HG03575 (cell line): ENCODE data around the gene EIF2S3.
A peak's percentile ranks its signal among the peaks of the same experiment; 100 is the strongest.

ENCODE experiments used
- ATAC-seq: cut with Tn5 transposase; IDR thresholded peaks from one replicate; pipeline ENCODE4 v1.9.1; 2021; ENCODE audit not compliant: unreplicated experiment, insufficient number of reproducible peaks, low FRiP score; ENCODE audit errors: extremely low read depth

EIF2S3 gene

DNA sequence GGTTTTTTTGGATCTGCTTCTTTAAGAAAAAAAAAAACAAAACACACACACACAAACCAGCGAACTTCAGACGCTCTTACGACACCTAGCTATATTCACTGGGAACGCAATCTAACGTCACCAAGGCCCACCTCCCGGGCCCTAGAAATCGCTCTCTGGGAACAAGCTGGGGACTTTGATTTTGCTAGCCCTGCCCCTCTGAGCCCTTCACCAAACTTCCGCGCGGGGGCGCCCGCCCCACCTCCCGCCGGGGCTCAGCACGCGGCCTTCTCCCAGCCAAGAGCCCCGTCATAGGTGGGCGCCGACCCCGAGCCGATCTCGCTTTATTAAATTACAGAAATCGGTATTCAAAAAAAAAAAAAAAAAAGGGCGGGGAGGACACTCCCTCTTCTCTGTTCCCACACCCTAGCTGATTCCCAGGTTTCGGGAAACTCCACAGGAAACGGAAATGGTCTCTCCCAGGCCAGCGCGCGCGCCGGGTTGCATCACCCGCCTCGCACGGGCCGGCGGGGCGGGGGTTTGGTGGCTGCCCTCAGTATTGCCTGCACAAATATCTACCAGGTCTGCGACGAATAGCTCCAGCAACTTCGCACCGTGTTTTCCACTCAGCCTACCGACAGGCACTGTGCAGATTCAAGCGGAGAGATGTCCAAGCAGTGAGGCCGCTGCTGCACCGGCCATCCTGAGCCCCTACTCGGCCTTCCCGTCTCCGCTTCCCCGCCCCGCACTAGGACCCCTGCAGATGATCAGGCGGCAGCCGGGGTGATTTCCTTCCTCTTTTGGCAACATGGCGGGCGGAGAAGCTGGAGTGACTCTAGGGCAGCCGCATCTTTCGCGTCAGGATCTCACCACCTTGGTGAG is at the start of gene EIF2S3:
Gene EIF2S3, plus strand, starts transcription at position 775 of the 861 bp plus-strand sequence. Its CDS starts 13 bp downstream, at position 788.
- ATAC-seq = peak; percentile 79

DNA sequence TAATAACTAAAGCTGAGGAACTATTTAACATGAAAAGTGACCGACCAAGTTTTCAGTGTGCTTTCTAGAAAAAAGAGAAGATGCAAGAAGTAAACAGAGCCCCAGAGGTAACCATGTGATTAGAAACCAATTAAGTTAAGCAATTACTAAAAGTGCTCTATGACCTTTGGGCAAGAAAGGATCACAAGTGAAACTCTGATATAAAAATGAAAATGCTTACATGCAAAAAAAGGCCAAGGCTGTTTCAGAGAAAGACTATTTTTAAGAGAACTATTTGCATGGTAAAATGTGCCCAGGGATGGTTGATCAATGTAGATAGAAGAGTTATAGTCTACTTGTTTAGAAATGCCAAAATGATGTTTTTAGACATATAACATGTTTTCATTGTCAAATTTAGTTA is 49.7 kb upstream of the EIF2S3 start:
- ATAC-seq = no peak

- ATAC-seq = no peak
Observed at GRCh38 chrX:24005867-24006266, 48.9 kb upstream of the EIF2S3 start.

DNA sequence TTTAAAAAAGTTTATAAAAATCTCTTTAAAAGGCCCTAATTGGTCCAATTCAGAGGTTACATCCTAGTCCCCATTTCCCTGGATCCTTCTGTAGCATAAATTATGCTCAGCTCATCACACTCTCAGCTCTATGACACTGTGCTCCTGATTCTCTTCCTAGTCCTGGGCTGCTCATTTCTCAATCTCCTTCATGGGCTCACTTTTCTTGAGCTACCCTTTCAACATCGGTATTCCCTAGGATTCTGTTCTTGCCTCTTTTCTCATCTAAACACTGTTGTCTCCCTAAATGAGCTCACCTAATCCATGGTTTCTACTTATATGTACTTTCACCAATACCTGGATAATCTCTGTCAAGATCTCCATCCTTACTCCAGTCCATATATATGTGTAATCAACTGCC is 42.5 kb upstream of the EIF2S3 start:
- no peak for ATAC-seq

GRCh38 chrX:24014388-24015018 is 40.3 kb upstream of the EIF2S3 start:
- ATAC-seq = no peak

DNA sequence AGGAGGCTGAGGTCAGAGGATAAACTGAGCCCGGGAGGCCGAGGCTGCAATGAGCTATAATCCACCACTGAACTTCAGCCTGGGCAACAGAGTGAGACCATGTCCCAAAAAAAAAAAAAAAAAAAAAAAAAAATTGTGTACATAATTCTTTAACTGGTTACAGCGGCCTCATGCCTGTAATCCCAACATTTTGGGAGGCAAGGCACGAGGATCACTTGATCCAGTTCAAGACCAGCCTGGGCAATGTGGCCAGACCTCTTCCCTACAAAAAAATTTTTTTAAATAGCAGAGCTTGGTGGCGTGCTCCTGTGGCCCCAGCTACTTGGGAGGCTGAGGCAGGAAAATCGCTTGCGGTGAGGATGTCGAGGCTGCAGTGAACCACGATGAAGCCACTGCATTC is 37.1 kb upstream of the EIF2S3 start:
- no peak for ATAC-seq

- ATAC-seq = no peak
Observed at GRCh38 chrX:24018809-24019208, 35.9 kb upstream of the EIF2S3 start.

DNA sequence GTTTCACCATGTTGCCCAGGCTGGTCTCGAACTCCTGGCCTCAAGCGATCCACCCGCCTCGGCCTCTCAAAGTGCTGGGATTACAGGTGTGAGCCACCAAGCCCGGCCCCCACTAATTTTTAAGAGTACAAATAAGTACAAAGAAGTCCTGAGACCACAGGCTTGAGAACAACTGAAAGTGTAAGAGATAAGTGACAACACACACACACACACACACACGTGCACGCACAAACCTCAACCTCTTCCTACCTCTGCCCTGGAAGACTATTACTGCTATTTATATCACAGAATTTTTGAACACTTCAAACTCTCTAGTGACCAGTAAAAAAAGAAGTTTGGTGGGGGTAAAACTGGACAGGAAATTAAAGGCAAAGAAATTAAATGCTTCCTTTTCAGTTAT is 35.3 kb upstream of the EIF2S3 start:
- ATAC-seq = no peak

- no peak for ATAC-seq
Observed at GRCh38 chrX:24020306-24020876, 34.4 kb upstream of the EIF2S3 start.

- no peak for ATAC-seq
Observed at GRCh38 chrX:24023544-24023943, 31.2 kb upstream of the EIF2S3 start.

DNA sequence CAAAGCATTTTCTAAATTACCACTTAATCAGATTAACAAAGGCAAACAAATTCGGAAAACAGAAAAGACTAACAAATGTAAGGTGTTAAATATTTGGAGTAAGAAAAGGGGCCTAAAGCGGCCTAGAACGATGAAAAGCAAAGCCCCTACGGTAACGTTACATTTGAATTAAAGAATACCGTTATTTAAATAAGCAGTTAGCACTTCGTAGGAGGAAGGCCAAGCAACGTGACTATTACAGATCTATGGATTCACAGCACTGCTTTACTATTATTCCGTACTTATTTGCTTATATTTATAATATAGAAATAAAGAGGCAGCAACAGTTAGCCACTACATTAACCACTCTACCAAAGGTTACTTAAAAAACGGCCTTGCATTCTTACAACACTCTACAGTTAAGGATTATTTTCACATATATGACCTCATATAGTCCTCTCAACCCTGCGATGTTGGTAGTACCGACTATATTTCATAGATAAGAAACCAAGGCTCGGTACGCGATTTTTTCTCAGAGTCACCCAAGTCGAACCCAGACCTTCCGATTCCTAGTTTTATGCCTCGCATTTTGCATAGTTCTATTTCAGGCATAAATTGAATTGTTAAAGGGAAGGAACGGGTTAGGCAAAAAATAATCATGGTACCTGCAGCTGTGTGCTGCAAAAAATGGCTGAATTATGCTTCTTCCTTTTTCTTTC is 30.6 kb upstream of the EIF2S3 start:
- no peak for ATAC-seq

DNA sequence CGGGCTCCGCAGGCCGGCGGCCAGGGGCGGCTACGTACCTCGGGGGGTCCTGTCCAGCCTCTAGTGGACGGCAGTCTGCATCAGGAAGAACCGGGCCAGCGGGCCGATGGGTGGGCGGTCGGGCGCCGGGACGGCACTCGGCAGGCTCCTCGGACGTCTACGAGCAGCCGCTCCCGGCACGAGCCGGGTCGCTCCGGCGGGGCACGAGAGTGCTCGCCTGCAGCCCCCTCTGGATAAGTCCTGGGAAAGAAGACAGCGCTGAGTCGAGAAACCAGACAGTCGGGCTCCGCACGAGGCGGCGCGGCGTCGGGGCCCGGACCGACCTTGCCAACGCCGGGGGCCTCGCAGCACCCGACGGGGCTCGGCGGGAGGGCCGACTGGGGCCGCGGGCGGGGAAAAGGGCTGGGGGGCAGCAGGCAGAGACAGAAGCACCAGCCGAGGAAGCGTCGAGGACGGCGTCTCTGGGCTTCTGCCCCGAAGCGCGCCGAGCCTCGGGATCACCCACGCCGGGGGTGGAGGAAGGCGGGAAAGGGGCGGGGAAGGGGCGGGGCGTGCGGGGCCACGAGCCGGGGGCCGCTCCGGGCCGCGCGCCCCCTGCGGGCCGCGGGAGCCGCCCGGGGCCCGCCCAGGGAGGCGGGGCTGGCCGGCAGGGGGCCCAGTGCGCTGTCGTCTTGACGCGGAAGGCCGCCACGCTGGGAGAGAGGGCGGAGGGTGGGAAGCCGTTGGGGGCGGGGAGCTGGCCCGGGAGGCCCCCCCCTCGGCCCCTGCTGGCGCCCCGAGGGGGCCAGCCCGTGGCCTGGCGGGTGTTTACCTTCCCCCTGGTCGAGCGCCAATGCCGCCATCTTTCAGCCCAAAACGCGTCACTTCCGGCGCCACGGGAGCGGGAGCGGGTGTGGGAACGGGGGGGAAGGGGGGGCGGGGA is 29.7 kb upstream of the EIF2S3 start:
- ATAC-seq = no peak

DNA sequence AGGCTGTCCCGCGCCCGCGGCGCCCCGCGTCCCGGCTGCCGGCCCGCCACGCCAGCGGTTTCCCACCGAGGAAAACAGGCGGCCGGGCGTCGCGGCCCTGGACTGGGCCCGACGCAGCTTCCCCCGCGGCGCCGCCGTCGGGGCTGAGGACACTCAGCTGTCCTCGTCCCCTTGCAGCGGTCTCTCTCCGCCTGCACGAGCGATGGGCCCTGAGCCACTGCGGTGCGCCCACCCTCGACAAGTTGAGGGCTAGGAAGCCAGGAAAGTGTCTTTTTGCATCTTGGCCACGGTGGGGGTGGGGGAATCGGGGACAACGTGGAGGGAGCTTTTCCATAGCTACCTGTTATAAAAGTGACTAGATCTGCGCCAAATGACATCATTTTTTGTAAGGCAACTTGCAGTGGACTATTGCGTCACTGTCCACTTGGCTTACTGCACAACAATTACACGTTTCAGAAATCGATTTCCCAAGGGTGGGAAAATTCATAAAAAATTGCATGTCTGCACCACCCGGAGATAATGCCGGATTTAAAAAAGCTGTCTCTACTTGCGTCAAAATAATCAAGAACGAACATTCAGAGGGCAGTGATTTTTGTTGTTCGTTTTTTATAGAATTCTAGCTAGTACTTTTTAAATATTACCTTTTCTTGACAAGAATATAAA is 28.9 kb upstream of the EIF2S3 start:
- no peak for ATAC-seq

DNA sequence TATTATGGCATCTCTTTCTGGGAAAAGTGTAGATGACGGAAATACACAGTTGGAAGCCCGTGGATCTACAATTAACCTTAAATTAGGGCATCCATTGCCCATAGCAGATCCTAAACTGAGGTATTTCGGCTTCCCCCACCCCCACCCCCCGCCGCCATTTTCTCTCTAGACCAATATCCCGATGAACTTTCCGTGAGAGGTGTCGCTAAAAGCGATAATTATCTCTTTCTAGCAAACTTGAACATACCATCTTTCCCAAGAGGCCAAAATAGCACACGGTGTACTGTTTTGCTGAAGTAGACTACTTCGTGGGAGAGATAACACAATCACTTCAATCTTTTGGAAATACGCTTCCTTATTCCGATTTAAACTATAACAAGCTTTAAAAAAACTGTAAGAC is 28.3 kb upstream of the EIF2S3 start:
- ATAC-seq = no peak

DNA sequence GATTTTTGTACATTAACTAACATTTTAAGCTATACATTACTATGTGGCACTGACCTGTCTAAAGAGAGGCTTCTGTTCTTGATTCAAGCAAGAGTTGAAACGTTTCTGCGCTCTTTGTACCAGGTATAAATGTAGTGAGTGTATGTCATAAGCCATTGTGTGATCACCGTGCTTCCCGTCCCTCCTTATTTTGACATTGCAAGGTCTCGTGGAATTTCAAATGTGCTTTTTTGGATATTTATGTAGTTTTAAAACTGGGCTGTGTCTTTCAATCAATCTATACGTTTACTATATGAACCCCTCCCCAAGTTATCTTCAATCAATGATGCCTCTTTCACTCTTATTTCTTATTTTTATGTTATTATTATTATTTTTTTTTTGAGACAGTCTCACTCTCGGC is 27.7 kb upstream of the EIF2S3 start, which contains the start of gene KLHL15:
Gene KLHL15, minus strand, starts transcription at position 101 of the 400 bp plus-strand sequence. CDS start 20,493 bp downstream, outside the sequence.
- ATAC-seq = no peak

- ATAC-seq = no peak
Observed at GRCh38 chrX:24027985-24028384, 26.8 kb upstream of the EIF2S3 start.

GRCh38 chrX:24030597-24030996 is 24.2 kb upstream of the EIF2S3 start:
- no peak for ATAC-seq

DNA sequence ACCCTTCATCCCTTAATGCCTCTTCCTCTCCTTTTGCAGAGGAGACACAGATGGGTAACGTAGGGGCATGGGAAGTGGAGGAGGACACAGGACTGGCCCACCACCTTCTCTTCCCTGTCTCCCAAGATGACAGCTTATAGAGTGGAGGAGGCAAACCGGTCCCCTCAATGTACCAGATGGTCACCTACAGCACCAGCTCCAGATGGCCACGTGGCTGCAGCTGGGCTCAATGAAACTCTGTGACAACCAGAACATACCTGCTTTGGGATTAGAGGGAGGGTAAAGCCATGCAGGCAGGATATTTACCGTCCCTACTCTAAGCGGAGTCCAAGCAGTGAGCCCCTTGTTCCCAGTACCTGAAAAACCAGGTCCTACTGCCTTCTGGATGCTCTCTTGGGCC is 20.3 kb upstream of the EIF2S3 start:
- ATAC-seq = no peak
